Body of pancreas (tissue), 4 donors: Measurements from ENCODE around the gene DUSP14. TPM values are rescaled to one million over a fixed set of nuclear protein-coding genes. Genes with fewer than 3 reads are reported as not detected.

Experiments
- ATAC-seq: fragments of 150-250 bp; one replicate; pipeline ENCODE4 v1.9.1; 2016
- DNase-seq, 4 donors: peaks; one replicate each; pipeline ENCODE4 v3.0.0-alpha.2; 2019
- H3K27ac ChIP-seq, 4 donors: fragments of 200-600 bp; sonication (generic); 1 replicate in 3 of 4; 2 replicates in 1 of 4; pipeline versions ENCODE4 v1.5.1 to v1.6.1; 2016 to 2019; ENCODE audit warnings: mild to moderate bottlenecking in 1 of 4, mixed read lengths in 1 of 4, moderate library complexity in 1 of 4
- H3K27me3 ChIP-seq, 2 donors: fragments of 200-600 bp; sonication (generic); one replicate each; pipeline ENCODE4 v1.6.0; 2016; ENCODE audit warnings: mild to moderate bottlenecking in 1 of 2
- H3K36me3 ChIP-seq, 2 donors: fragments of 200-600 bp; sonication (generic); replicated peaks in 1 of 2; 2 replicates each; pipeline ENCODE4 v1.5.1; 2016; ENCODE audit warnings: low read depth in 2 of 2; ENCODE audit not compliant: insufficient read depth in 1 of 2
- H3K4me1 ChIP-seq: fragments of 200-600 bp; sonication (generic); one replicate; pipeline ENCODE4 v1.6.0; 2016
- H3K4me3 ChIP-seq, 2 donors: fragments of 200-600 bp; sonication (generic); 1 replicate in 1 of 2; 2 replicates in 1 of 2; pipeline ENCODE4 v1.5.1; 2016 to 2019
- H3K9me3 ChIP-seq, 3 donors: fragments of 200-600 bp; sonication (generic); 1 replicate in 2 of 3; 2 replicates in 1 of 3; pipeline ENCODE4 v1.5.1; 2016
- POLR2A ChIP-seq, 3 donors: fragments of 450-650 bp; IDR thresholded peaks; one replicate each; pipeline ENCODE4 v1.6.1; 2016; ENCODE audit warnings: antibody characterized with exemption in 3 of 3, mild to moderate bottlenecking in 2 of 3
- WGBS, 2 donors: methylation state at CpG; one replicate each; pipeline ENCODE4 v1.1.5; 2017; 5-methylcytosine and 5-hydroxymethylcytosine counted together
- intact Hi-C: fragments of 100-400 bp; cut with DNase I; formaldehyde crosslinking; loops from one replicate; pipeline ENCODE4 v1.15.1; 2023
- total RNA-seq, 2 donors: library from RNA; depleted of rRNA; stranded (reverse); fragments of >200 nt; gene quantifications; one replicate each; pipeline ENCODE4 v1.1.0, GENCODE V29; 2016
- TF ChIP-seq, protein P1 (sequence below), 7 experiments: fragments of 450-650 bp in 4 of 7; fragments of 200-600 bp in 3 of 7; sonication (generic) in 3 of 7; IDR thresholded peaks; one replicate each; pipeline ENCODE4 v1.5.1; 2016 to 2019; ENCODE audit warnings: antibody characterized with exemption in 7 of 7

The DUSP14 gene
- total RNA-seq, 2 donors from 2014 or later = 9.6 to 9.9 TPM

GRCh38 chr17:37476431-37477120 lies 13.1 kb upstream of the DUSP14 start:
- intact Hi-C loops = no loop called here
- 57 to 70% methylated on average over 4 of the region's 4 CpGs for WGBS, 2 donors
- DNase-seq (no peak), ATAC-seq (no peak)
- Histone ChIP-seq H3K9me3 (no peaks in the 10 kb centered on the region), H3K4me1 (no peaks in the 10 kb centered on the region), H3K36me3 (peaks cover 0 to 30% of the 10 kb centered on the region in 2 donors), H3K27me3 (no peaks in the 10 kb centered on the region), H3K4me3 (no peak overlapping the region), H3K27ac (no peak overlapping the region)
- no peak for TF ChIP-seq POLR2A (IDR thresholded peaks at IDR 0.05)
- TF ChIP-seq, protein P1, sequence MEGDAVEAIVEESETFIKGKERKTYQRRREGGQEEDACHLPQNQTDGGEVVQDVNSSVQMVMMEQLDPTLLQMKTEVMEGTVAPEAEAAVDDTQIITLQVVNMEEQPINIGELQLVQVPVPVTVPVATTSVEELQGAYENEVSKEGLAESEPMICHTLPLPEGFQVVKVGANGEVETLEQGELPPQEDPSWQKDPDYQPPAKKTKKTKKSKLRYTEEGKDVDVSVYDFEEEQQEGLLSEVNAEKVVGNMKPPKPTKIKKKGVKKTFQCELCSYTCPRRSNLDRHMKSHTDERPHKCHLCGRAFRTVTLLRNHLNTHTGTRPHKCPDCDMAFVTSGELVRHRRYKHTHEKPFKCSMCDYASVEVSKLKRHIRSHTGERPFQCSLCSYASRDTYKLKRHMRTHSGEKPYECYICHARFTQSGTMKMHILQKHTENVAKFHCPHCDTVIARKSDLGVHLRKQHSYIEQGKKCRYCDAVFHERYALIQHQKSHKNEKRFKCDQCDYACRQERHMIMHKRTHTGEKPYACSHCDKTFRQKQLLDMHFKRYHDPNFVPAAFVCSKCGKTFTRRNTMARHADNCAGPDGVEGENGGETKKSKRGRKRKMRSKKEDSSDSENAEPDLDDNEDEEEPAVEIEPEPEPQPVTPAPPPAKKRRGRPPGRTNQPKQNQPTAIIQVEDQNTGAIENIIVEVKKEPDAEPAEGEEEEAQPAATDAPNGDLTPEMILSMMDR (IDR thresholded peaks at IDR 0.05) = no peak

DNA sequence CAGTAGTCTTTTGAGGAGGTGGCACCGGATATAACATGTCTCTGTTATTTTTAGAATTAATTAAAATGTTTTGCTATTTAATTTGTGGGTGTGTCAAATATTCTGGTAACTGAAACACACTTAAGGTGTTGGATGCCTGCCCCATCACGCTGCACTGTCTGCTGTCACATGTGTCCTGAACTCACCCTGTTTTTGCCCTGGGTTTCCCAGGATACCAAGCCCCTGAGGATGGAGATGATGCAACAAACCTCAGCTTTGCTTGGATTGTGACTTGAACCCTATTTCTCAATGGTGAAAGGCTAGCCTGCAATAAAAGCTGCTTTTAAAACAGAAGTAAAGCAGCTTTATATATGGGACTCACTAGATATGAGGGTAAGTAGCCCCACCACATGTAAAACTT lies 11.5 kb upstream of the DUSP14 start:
- peaks cover 0 to 30% of the 10 kb centered on the region in 2 donors for H3K36me3 ChIP-seq
- no peak for ATAC-seq
- DNase-seq = no peak
- WGBS, 2 donors = 81 to 82% methylated on average over 2 of the region's 2 CpGs
- no peak overlapping the region for H3K27ac ChIP-seq
- no peak for TF ChIP-seq POLR2A (IDR thresholded peaks at IDR 0.05)
- TF ChIP-seq, protein P1 (IDR thresholded peaks at IDR 0.05) = no peak
- intact Hi-C loops = no loop called here
- no peaks in the 10 kb centered on the region for H3K27me3 ChIP-seq
- H3K9me3 ChIP-seq = no peaks in the 10 kb centered on the region
- H3K4me3 ChIP-seq = no peak overlapping the region
- no peaks in the 10 kb centered on the region for H3K4me1 ChIP-seq

- H3K9me3 ChIP-seq = no peaks in the 10 kb centered on the region
- no peak for DNase-seq
- H3K27me3 ChIP-seq = no peaks in the 10 kb centered on the region
- TF ChIP-seq, protein P1 (IDR thresholded peaks at IDR 0.05) = no peak
- TF ChIP-seq POLR2A (IDR thresholded peaks at IDR 0.05) = no peak
- H3K36me3 ChIP-seq = peaks cover 0 to 28% of the 10 kb centered on the region in 2 donors
- no peaks in the 10 kb centered on the region for H3K4me1 ChIP-seq
- no peak overlapping the region for H3K4me3 ChIP-seq
- no peak overlapping the region for H3K27ac ChIP-seq
- intact Hi-C loops = no loop called here
- ATAC-seq = no peak
- WGBS, 2 donors = 91 to 100% methylated on average over 1 of the region's 1 CpG
Observed at GRCh38 chr17:37479025-37479424, 10.7 kb upstream of the DUSP14 start.

- no peaks in the 10 kb centered on the region for H3K9me3 ChIP-seq
- no peaks in the 10 kb centered on the region for H3K4me1 ChIP-seq
- no peak overlapping the region for H3K27ac ChIP-seq
- H3K27me3 ChIP-seq = no peaks in the 10 kb centered on the region
- TF ChIP-seq, protein P1 (IDR thresholded peaks at IDR 0.05) = no peak
- no peak for TF ChIP-seq POLR2A (IDR thresholded peaks at IDR 0.05)
- WGBS, 2 donors = 92 to 96% methylated on average over 2 of the region's 2 CpGs
- H3K4me3 ChIP-seq = no peak overlapping the region
- intact Hi-C loops = no loop called here
- ATAC-seq (no peak), DNase-seq (no peak)
- H3K36me3 ChIP-seq = peaks cover 0 to 17% of the 10 kb centered on the region in 2 donors
Observed at GRCh38 chr17:37480427-37480826, 9.3 kb upstream of the DUSP14 start.
